Heart right ventricle (tissue), 16 donors: ENCODE results near the gene EXOC3L4. TPM values are rescaled to one million over a fixed set of nuclear protein-coding genes. Genes with fewer than 3 reads are reported as not detected.

Experiments
- ATAC-seq, 8 donors: fragments of 200-7000 bp; cut with Tn5 transposase; one replicate each; pipeline ENCODE4 v1.9.1; 2020; ENCODE audit warnings: mild to moderate bottlenecking in 8 of 8, moderate library complexity in 8 of 8, moderate number of reproducible peaks in 1 of 8
- DNase-seq, 2 donors: peaks; one replicate each; pipeline ENCODE4 v3.0.0-alpha.2; 2020
- H3K27ac ChIP-seq, 10 donors: fragments of 200-600 bp; sonication (generic) in 2 of 10; one replicate each; pipeline versions ENCODE4 v1.5.0 to v1.8.0; 2020 to 2022; ENCODE audit warnings: mild to moderate bottlenecking in 3 of 10
- H3K27me3 ChIP-seq, 7 donors: fragments of 200-600 bp; one replicate each; pipeline ENCODE4 v1.8.0; 2021 to 2022; ENCODE audit warnings: mild to moderate bottlenecking in 2 of 7
- H3K36me3 ChIP-seq, 9 donors: fragments of 200-600 bp; sonication (generic) in 1 of 9; one replicate each; pipeline versions ENCODE4 v1.5.0 to v1.8.0; 2020 to 2022; ENCODE audit warnings: mild to moderate bottlenecking in 2 of 9
- H3K4me1 ChIP-seq, 9 donors: fragments of 200-600 bp; sonication (generic) in 1 of 9; one replicate each; pipeline versions ENCODE4 v1.5.0 to v1.8.0; 2020 to 2022; ENCODE audit warnings: mild to moderate bottlenecking in 4 of 9
- H3K4me3 ChIP-seq, 10 donors: fragments of 200-600 bp; sonication (generic) in 2 of 10; one replicate each; pipeline versions ENCODE4 v1.5.0 to v1.8.0; 2020 to 2022; ENCODE audit warnings: mild to moderate bottlenecking in 7 of 10, moderate library complexity in 2 of 10
- H3K9me3 ChIP-seq, 11 donors: fragments of 200-600 bp in 10 of 11; sonication (generic) in 2 of 11; one replicate each; pipeline versions ENCODE4 v1.5.0 to v1.8.0; 2013 to 2022; ENCODE audit warnings: mild to moderate bottlenecking in 2 of 11, control low read depth in 1 of 11, moderate library complexity in 1 of 11
- WGBS, 2 donors: extraction: QIAGEN DNeasy Blood & Tissue Kit; methylation state at CpG; one replicate each; pipeline ENCODE4 v1.1.7; 2013; ENCODE audit warnings: inconsistent platforms in 1 of 2; 5-methylcytosine and 5-hydroxymethylcytosine counted together
- intact Hi-C, 10 donors: fragments of 100-400 bp; cut with DNase I; formaldehyde crosslinking; loops; one replicate each; pipeline versions ENCODE4 v1.11.1 to v1.14.2; 2022
- polyA plus RNA-seq, 2 donors: library from polyadenylated mRNA; stranded (reverse); fragments of 200-250 nt; gene quantifications; one replicate each; pipeline ENCODE4 v1.2.3, GENCODE V29; 2013
- total RNA-seq, 10 donors: library from RNA; stranded (reverse); fragmentation: NEBNext Ultra II Directional in 3 of 10; extraction: Animal tissue kit (Norgen Biotek cat#: 25700) in 3 of 10; gene quantifications; one replicate each; pipeline versions ENCODE4 v1.2.1 to v1.2.4, GENCODE V29; 2021 to 2023
- TF ChIP-seq, protein P1 (sequence below), 9 donors: fragments of 200-600 bp; sonication (generic) in 2 of 9; IDR thresholded peaks; one replicate each; pipeline versions ENCODE4 v1.5.0 to v1.8.0; 2021 to 2022; ENCODE audit warnings: antibody characterized with exemption in 9 of 9, mild to moderate bottlenecking in 5 of 9, moderate library complexity in 1 of 9
- donor health status: Arrhythmogenic right ventricular cardiomyopathy.
- donor health status: ischemic (EF 13 %, LVEDD 7.1; RV severe dilation, severe dysfunction).
- donor health status: healthy with polysubstance abuse.
- donor health status: DM: no; HTN: yes; CAD: no.
- donor health status: DM: no; HTN: no; CAD: no.
- donor health status: ischemic (EF 25% LVEDD 6.9; RV normal size, moderate dysfunction).
- donor health status: ischemic (EF 25% LVEDD 5.7; RV mildly dilated, moderate dysfunction).
- donor health status: healthy.
- donor health status: DM: yes; HTN: yes; CAD: no.
- donor health status: Ischemic cardiomyopathy.
- donor health status: ischemic (EF 35%, LVEDD 5.7; RV mildly dilated, moderate dysfunction).
- donor health status: nonischemic (EF 11% LVEDD 7.7; RV severe dilation, severe dysfunction).
- donor health status: DM: yes; HTN: yes; CAD: no.
- donor health status: PGD.
- donor health status: ischemic (EF 29% LVEDD 5.4; RV normal size, mild dysfunction).
- donor health status: nonischemic (EF 23%, LVEDD 6.1; RV moderate dilation, normal function).

EXOC3L4 gene
- total and polyA plus RNA-seq, 12 donors = 0.16 to 2.0 (median 0.50) TPM; not detected in 4

DNA sequence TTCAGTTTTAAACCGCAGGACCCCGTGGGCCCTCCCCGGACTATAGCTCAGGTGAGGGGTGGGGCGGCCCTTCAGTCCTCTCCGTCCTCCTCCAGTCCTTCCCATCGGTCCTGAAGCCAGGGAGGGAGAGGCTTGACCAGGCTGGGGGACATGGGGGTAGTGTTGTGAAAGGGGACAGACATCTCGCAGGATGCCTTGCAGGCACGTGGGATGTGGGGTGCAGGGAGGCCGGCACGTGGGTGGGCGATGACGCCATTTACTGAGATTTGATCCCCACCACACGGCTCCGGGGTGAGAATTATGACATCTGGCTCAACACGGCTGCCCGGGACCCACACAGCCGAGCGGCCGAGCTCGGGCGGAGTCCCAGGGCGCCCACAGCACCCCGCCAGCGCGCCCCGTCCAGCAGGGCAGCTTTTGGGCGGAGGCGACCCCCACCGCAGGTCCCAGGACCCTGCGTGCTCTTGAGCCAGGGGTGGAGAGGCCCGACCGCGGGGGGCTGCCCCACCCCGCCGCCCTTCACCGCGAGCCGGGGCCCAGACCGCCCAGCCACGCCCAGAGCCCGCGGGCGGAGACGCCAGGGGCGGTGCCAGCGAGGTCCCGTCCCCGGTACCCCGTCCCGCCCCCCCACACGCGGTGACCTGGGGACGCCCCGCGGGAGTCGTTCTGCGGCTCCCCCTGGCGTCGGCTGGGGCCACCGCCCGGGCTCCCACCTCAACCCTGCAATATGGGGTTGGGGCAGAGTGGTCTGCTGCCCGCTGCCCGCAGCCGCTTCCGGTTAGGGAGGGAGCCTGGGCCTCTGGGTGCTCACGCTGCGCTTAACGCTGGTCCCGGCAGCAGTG, 3.3 kb upstream of the EXOC3L4 start:
- DNase-seq (peak in 1 of 2 donors; percentile 71), ATAC-seq (peak; percentile 53 to 73 (median 62))
- intact Hi-C loops = loop anchor here in 1 of 10 donors (10.0 kb wide), 1 partner anchor 396 kb away; no protein-coding TSS in a partner anchor
- peaks cover 0 to 25% (median 11%) of the 10 kb centered on the region in 7 donors for H3K27me3 ChIP-seq
- H3K27ac ChIP-seq = peak overlapping the region in 6 of 10 donors; percentile 9 to 47 (median 31)
- WGBS, 2 donors = 6 to 7% methylated on average over 68 to 69 of the region's 69 CpGs
- H3K4me3 ChIP-seq = peak overlapping the region; percentile 21 to 60 (median 54)
- TF ChIP-seq, protein P1, sequence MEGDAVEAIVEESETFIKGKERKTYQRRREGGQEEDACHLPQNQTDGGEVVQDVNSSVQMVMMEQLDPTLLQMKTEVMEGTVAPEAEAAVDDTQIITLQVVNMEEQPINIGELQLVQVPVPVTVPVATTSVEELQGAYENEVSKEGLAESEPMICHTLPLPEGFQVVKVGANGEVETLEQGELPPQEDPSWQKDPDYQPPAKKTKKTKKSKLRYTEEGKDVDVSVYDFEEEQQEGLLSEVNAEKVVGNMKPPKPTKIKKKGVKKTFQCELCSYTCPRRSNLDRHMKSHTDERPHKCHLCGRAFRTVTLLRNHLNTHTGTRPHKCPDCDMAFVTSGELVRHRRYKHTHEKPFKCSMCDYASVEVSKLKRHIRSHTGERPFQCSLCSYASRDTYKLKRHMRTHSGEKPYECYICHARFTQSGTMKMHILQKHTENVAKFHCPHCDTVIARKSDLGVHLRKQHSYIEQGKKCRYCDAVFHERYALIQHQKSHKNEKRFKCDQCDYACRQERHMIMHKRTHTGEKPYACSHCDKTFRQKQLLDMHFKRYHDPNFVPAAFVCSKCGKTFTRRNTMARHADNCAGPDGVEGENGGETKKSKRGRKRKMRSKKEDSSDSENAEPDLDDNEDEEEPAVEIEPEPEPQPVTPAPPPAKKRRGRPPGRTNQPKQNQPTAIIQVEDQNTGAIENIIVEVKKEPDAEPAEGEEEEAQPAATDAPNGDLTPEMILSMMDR (IDR thresholded peaks at IDR 0.05) = peak; percentile 25 to 71 (median 59)
- H3K4me1 ChIP-seq = peaks cover 0 to 27% (median 12%) of the 10 kb centered on the region in 9 donors
- peaks cover 0 to 5% (median 0%) of the 10 kb centered on the region in 11 donors for H3K9me3 ChIP-seq
- H3K36me3 ChIP-seq = no peaks in the 10 kb centered on the region

DNA sequence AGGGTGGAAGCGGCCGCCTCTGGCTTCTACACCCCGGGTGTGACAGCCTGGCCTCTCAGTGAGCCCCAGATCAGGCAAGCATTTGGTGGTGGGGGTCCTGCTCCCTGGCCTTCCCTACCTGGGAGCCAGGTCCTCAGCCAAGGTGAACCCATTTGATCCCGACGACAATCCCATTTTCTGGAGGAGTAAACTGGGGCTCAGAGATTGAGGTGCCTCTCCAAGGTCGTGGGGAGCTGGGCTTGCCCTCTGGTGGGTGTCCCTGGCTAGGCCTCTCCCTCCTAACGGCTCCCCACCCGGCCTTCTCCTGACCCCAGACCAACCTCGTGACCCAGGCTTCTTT, 2.7 kb upstream of the EXOC3L4 start:
- H3K36me3 ChIP-seq = no peaks in the 10 kb centered on the region
- DNase-seq (no peak), ATAC-seq (no peak)
- 57 to 59% methylated on average over 9 of the region's 9 CpGs for WGBS, 2 donors
- H3K9me3 ChIP-seq = peaks cover 0 to 5% (median 0%) of the 10 kb centered on the region in 11 donors
- peaks cover 0 to 27% (median 12%) of the 10 kb centered on the region in 9 donors for H3K4me1 ChIP-seq
- peak overlapping the region in 6 of 10 donors; percentile 9 to 47 (median 31) for H3K27ac ChIP-seq
- intact Hi-C loops = loop anchor here in 1 of 10 donors (10.0 kb wide), 1 partner anchor 397 kb away; no protein-coding TSS in a partner anchor
- TF ChIP-seq, protein P1 (IDR thresholded peaks at IDR 0.05) = no peak
- H3K27me3 ChIP-seq = peaks cover 0 to 19% (median 9%) of the 10 kb centered on the region in 7 donors
- H3K4me3 ChIP-seq = peak overlapping the region; percentile 21 to 60 (median 54)

DNA sequence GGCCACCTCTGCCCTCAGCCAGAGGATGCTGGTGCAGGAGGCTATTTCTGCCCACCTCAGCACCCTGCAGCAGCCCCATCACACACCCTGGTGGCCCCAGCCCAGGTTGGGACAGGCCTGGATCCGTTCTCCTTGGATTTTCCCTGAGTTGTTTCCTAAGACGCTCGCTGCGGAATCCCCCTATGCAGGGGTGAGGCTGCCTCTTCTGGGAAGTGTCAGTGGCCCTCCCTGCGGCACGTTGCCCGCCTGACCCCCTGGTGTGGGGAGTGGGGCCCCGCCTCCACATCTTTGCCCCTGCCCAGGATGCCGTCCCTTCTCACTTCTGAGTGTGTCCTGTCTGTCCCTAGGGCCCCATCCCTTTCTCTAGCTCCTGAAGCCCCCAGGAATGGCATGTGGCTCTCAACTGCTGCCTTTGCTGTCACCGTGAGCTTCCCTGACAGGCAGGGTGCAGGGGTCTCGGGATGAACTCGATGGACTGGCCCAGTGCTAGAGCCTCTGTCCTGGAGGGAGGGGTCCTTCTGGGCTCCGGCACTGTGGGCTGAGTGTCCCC, 594 bp upstream of the EXOC3L4 start:
- intact Hi-C loops = loop anchor here in 1 of 10 donors (10.0 kb wide), 1 partner anchor 399 kb away; no protein-coding TSS in a partner anchor
- Histone ChIP-seq H3K27me3 (peaks cover 0 to 26% (median 13%) of the 10 kb centered on the region in 7 donors), H3K9me3 (peaks cover 0 to 5% (median 0%) of the 10 kb centered on the region in 11 donors), H3K4me1 (peaks cover 0 to 27% (median 12%) of the 10 kb centered on the region in 9 donors), H3K27ac (peak overlapping the region in 9 of 10 donors; percentile 48 to 79 (median 57)), H3K36me3 (no peaks in the 10 kb centered on the region), H3K4me3 (peak overlapping the region in 6 of 10 donors; percentile 1 to 35 (median 18))
- TF ChIP-seq, protein P1 (IDR thresholded peaks at IDR 0.05) = no peak
- DNase-seq (peak in 1 of 2 donors; percentile 5), ATAC-seq (peak in 1 of 8 donors; percentile 3)
- WGBS, 2 donors = 75% methylated on average over 13 of the region's 13 CpGs

DNA sequence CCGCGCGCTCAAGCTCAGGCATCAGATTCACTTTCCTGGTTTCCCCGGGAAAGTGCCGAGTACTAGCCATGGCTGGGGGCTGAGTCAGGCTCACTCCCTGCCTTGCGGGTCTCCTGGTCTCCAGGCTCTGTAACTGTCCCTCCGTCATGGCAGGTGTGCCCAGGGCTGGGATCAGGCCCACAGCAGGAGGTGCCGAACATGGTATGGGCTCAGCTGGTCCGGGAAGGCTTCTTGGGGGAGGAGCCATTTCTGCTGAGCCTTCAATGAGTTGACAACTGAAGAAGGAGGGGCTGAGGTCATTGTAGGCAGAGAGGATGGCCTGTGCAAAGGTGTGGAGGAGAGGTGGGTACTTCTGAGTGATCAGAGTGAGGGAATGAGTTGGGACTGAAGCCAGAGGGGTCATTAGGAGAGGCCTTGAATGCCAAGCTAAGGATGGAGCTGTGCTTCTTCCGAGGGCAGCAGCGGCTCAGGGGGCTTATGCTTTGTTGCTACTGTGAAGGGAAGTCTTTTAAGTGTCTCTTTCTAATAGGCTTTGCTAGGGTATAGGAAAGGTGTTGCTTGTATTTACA, 769 bp downstream of the EXOC3L4 start:
- intact Hi-C loops = loop anchor here in 2 of 10 donors (5.0 to 10.0 kb wide), 2 partner anchors 92 to 400 kb away; no protein-coding TSS in a partner anchor

More for the DNA sequence above, 769 bp downstream of the EXOC3L4 start:
- no peak for DNase-seq
- ATAC-seq = no peak
- TF ChIP-seq, protein P1 (IDR thresholded peaks at IDR 0.05) = no peak
- Histone ChIP-seq H3K4me3 (no peak overlapping the region), H3K27me3 (peaks cover 0 to 35% (median 27%) of the 10 kb centered on the region in 7 donors), H3K9me3 (peaks cover 0 to 5% (median 0%) of the 10 kb centered on the region in 11 donors), H3K27ac (peak overlapping the region in 4 of 10 donors; percentile 52 to 79 (median 58)), H3K36me3 (no peaks in the 10 kb centered on the region), H3K4me1 (peaks cover 0 to 27% (median 12%) of the 10 kb centered on the region in 9 donors)
- WGBS, 2 donors = 86 to 90% methylated on average over 11 of the region's 11 CpGs
